HepG2 (cell line): ENCODE results near the gene CCDC196. TPM values are rescaled to one million over a fixed set of nuclear protein-coding genes. Genes with fewer than 3 reads are reported as not detected.
A peak's percentile ranks its signal among the peaks of the same experiment; 100 is the strongest.

Source experiments
- ARNTL ChIP-seq: sonication (generic); formaldehyde crosslinking; IDR thresholded peaks from 2 replicates; pipeline ENCODE4 v1.4.0; 2020; ENCODE audit warnings: mild to moderate bottlenecking, missing genetic modification reagents
- E2F5 ChIP-seq: sonication (generic); formaldehyde crosslinking; conservative IDR thresholded peaks from 2 replicates; pipeline ENCODE4 v1.4.0; 2020; ENCODE audit warnings: missing genetic modification reagents
- ELF3 ChIP-seq: IDR thresholded peaks from 2 replicates; pipeline ENCODE4 v1.6.1; 2016; ENCODE audit warnings: missing genetic modification reagents, missing compliant biosample characterization
- IRF9 ChIP-seq: sonication (generic); formaldehyde crosslinking; IDR thresholded peaks from 2 replicates; pipeline ENCODE4 v1.8.0; 2022; ENCODE audit warnings: missing genetic modification reagents, mild to moderate bottlenecking, borderline replicate concordance
- PITX1 ChIP-seq: sonication (generic); formaldehyde crosslinking; IDR thresholded peaks from 2 replicates; pipeline ENCODE4 v1.5.1; 2020; ENCODE audit warnings: mild to moderate bottlenecking, missing genetic modification reagents
- PRDM4 ChIP-seq: sonication (generic); formaldehyde crosslinking; IDR thresholded peaks from 2 replicates; pipeline ENCODE4 v1.9.0; 2021; ENCODE audit warnings: missing genetic modification reagents, borderline replicate concordance
- SMAD1 ChIP-seq: sonication (generic); formaldehyde crosslinking; IDR thresholded peaks from 2 replicates; pipeline ENCODE4 v1.4.0; 2020; ENCODE audit warnings: missing genetic modification reagents, low read depth, mild to moderate bottlenecking, borderline replicate concordance
- SMAD3 ChIP-seq: sonication (generic); formaldehyde crosslinking; IDR thresholded peaks from 2 replicates; pipeline ENCODE4 v1.4.0; 2020; ENCODE audit warnings: missing genetic modification reagents
- SP2 ChIP-seq: sonication (generic); formaldehyde crosslinking; IDR thresholded peaks from 2 replicates; pipeline ENCODE4 v1.5.1; 2020; ENCODE audit warnings: mild to moderate bottlenecking, missing genetic modification reagents
- TRAFD1 ChIP-seq: sonication (generic); formaldehyde crosslinking; IDR thresholded peaks from 2 replicates; pipeline ENCODE4 v1.5.1; 2020; ENCODE audit warnings: missing genetic modification reagents, mild to moderate bottlenecking, borderline replicate concordance
- XBP1 ChIP-seq: sonication (generic); formaldehyde crosslinking; IDR thresholded peaks from 2 replicates; pipeline ENCODE4 v1.5.0; 2020; ENCODE audit warnings: missing genetic modification reagents
- ZNF160 ChIP-seq: sonication (generic); formaldehyde crosslinking; IDR thresholded peaks from 2 replicates; pipeline ENCODE4 v1.8.0; 2022; ENCODE audit warnings: mild to moderate bottlenecking, inconsistent platforms, missing genetic modification reagents
- ZNF232 ChIP-seq: sonication (generic); formaldehyde crosslinking; IDR thresholded peaks from 2 replicates; pipeline ENCODE4 v1.4.0; 2020; ENCODE audit warnings: missing genetic modification reagents, borderline replicate concordance
- ZNF235 ChIP-seq: sonication (generic); formaldehyde crosslinking; IDR thresholded peaks from 2 replicates; pipeline ENCODE4 v1.8.1; 2023; ENCODE audit warnings: mild to moderate bottlenecking, missing genetic modification reagents, borderline replicate concordance
- ZNF749 ChIP-seq: sonication (generic); formaldehyde crosslinking; IDR thresholded peaks from 2 replicates; pipeline ENCODE4 v1.8.0; 2022; ENCODE audit warnings: mild to moderate bottlenecking, missing genetic modification reagents, moderate library complexity, borderline replicate concordance
- ZNF761 ChIP-seq: sonication (generic); formaldehyde crosslinking; conservative IDR thresholded peaks from 2 replicates; pipeline ENCODE4 v1.4.0; 2020; ENCODE audit warnings: mild to moderate bottlenecking, missing genetic modification reagents
- ZNF839 ChIP-seq: sonication (generic); formaldehyde crosslinking; IDR thresholded peaks from 2 replicates; pipeline ENCODE4 v1.4.0; 2020; ENCODE audit warnings: missing genetic modification reagents, mild to moderate bottlenecking, borderline replicate concordance
- ZNF850 ChIP-seq: sonication (generic); formaldehyde crosslinking; conservative IDR thresholded peaks from 2 replicates; pipeline ENCODE4 v1.9.0; 2021; ENCODE audit warnings: mild to moderate bottlenecking, missing genetic modification reagents
- ZSCAN29 ChIP-seq: sonication (generic); formaldehyde crosslinking; conservative IDR thresholded peaks from 2 replicates; pipeline ENCODE4 v1.4.0; 2020; ENCODE audit warnings: mild to moderate bottlenecking, missing genetic modification reagents
- polyA plus RNA-seq, 8 experiments: library from polyadenylated mRNA; depleted of rRNA in 3 of 8; stranded (reverse) in 7 of 8; unstranded in 1 of 8; fragments of >200 nt; fragmentation: Illumina TruSeq in 4 of 8; extraction: Trizol in 4 of 8; gene quantifications; 2 replicates each; pipeline versions ENCODE4 v1.2.1 to v1.2.3, GENCODE V29; 2011 to 2016; ENCODE audit warnings: low read depth in 4 of 8, missing spikeins in 1 of 8, mixed read lengths in 1 of 8; ENCODE audit not compliant: insufficient read depth in 1 of 8
- total RNA-seq, 5 experiments: library from RNA; depleted of rRNA; stranded (reverse); fragments of >200 nt; fragmentation: Illumina TruSeq; extraction: Trizol; gene quantifications; 2 replicates each; pipeline ENCODE4 v1.2.3, GENCODE V29; 2016; ENCODE audit warnings: low read depth in 1 of 5
- TF ChIP-seq, protein P1 (sequence below): sonication (generic); formaldehyde crosslinking; conservative IDR thresholded peaks from 2 replicates; pipeline ENCODE4 v1.8.0; 2022; ENCODE audit warnings: mild to moderate bottlenecking, moderate library complexity, missing genetic modification reagents

Gene CCDC196
- total and polyA plus RNA-seq, 2 of the 13 experiments (the other 11 are each of a cell fraction or from before 2014, with no cell fraction given), result not detected

- TF ChIP-seq SP2, result peak; percentile 62; the same call in 1 of the 2 replicates
- TF ChIP-seq, protein P1, sequence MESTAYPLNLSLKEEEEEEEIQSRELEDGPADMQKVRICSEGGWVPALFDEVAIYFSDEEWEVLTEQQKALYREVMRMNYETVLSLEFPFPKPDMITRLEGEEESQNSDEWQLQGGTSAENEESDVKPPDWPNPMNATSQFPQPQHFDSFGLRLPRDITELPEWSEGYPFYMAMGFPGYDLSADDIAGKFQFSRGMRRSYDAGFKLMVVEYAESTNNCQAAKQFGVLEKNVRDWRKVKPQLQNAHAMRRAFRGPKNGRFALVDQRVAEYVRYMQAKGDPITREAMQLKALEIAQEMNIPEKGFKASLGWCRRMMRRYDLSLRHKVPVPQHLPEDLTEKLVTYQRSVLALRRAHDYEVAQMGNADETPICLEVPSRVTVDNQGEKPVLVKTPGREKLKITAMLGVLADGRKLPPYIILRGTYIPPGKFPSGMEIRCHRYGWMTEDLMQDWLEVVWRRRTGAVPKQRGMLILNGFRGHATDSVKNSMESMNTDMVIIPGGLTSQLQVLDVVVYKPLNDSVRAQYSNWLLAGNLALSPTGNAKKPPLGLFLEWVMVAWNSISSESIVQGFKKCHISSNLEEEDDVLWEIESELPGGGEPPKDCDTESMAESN, result peak; percentile 84
- TF ChIP-seq ZNF160 (CRISPR knock-in tag), result no peak; the same call in 1 of the 2 replicates
- TF ChIP-seq ELF3 (CRISPR knock-in tag), result peak; percentile 9; the same call in 1 of the 2 replicates
- TF ChIP-seq SMAD3 (CRISPR knock-in tag), result peak; percentile 66; the same call in 1 of the 2 replicates
- peak; percentile 79 for TF ChIP-seq ZNF749 (CRISPR knock-in tag)
- peak; percentile 70; the same call in 1 of the 2 replicates for TF ChIP-seq IRF9 (CRISPR knock-in tag)
- no peak; the same call in 1 of the 2 replicates for TF ChIP-seq ZNF761 (CRISPR knock-in tag)
- TF ChIP-seq ZNF850 (CRISPR knock-in tag), result peak; percentile 87; the same call in 1 of the 2 replicates
- no peak for TF ChIP-seq ZNF839
- TF ChIP-seq XBP1 (CRISPR knock-in tag), result no peak
- TF ChIP-seq PRDM4 (CRISPR knock-in tag), result peak; percentile 56; the same call in 1 of the 2 replicates
- TF ChIP-seq SMAD1 (CRISPR knock-in tag), result no peak
- TF ChIP-seq TRAFD1 (CRISPR knock-in tag), result no peak
- TF ChIP-seq PITX1, result no peak; the same call in none of the 2 replicates
- no peak for TF ChIP-seq ZSCAN29 (CRISPR knock-in tag)
- no peak; the same call in 1 of the 2 replicates for TF ChIP-seq ZNF232 (CRISPR knock-in tag)
- 0 out of 2 replicates have a peak, but pooled peaks have one; percentile 12 for TF ChIP-seq ARNTL (CRISPR knock-in tag)
- 0 out of 2 replicates have a peak, but pooled peaks have one; percentile 55 for TF ChIP-seq ZNF235 (CRISPR knock-in tag)
- peak; percentile 76 for TF ChIP-seq E2F5 (CRISPR knock-in tag)
These were observed 21.8 kb downstream of the CCDC196 start, which contains the start of gene GPHN (continued) for GRCh38 chr14:66507722-66508546.
